Superior temporal gyrus (tissue), 1 donor: ENCODE results near the gene PAK6.

Source experiments
- DNase-seq: peaks from one replicate; pipeline ENCODE4 v3.0.0-alpha.2; 2016; ENCODE audit errors: extremely low spot score

The PAK6 gene

DNA sequence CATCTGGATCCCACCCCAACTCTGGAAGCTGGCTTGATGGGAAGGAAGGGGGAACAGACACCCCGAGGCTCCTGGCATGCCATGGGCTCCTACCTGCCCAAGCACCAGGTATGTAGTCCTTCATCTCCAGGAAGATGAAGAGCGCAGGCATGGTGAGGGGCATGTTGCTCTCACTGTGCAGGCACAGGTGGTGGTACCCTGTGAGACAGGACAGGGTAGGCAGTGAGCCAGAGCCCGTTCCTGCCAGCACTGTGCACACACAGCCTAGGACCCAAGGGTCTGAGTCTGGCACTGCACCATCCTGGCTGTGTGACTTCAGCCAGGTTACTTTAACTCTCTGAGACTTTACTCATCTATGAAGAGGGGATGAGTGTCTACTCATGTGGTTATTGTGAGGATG lies 53.4 kb downstream of the PAK6 start:
- no peak for DNase-seq

DNA sequence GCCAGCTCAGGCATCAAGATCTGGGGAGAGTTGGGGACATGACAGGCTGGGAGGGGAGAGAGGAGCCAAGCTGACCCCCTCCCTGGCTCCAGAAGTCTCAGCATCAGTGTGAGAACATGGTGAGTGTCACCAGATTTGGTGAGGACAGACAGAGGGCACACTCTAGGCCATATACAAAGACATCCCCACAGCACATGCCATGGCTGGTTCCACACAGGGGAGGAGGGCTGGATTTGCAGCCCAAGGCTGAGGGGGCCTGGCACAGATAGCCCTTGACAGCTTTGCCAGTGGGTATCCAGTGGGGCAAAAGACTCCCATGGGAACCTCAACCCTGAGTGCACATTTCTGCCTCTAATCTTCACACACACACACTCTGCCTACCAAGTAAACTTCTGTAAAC lies 54.1 kb downstream of the PAK6 start:
- no peak for DNase-seq

DNA sequence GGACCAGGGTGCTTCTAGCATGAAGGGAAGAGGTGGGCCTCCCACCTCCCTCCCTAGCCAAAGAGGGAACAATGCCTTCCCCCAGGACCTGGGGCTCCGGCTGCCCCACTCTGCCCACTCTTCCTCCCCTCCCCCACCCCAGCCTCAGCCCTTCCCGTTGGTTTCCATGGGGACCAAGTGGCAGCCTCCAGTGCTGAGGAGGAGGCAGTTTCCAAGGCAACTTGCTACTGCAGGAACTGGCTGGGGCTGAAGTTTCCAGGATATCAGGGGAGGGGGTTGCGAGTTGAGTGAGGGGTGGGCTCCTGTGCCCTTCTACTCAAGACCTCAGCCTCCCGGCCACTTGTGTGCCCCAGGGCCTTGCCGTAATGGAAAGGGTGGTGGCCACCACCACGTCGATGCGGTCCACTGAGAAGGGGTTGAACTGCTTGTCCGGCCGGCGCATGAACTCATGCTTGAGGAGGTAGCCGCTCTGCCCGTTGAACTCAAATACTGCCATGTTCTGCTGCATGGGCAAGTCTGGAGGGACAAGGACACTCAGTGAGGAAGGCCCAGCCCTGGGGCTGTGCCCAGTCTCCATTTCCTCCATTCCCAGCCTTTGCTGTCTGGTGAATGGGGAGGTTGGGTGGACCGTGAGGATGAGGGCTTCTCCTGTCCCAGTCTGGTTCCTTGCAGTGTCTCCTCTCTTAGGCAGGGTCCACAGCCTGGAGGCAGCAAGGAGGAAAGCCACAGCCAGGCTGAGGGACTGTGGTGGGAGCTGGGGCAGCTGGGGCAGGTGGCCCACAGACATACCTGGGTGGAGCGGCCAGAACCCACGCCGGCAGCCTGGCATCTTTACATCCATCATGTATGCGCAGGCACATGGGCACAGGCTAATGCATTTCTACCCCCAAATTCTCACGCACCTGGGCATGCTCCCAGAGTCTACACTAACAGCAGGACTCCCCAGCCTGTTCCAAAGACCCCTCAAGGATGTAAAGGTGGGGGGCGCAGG lies 55.3 kb downstream of the PAK6 start:
- DNase-seq: no peak

DNA sequence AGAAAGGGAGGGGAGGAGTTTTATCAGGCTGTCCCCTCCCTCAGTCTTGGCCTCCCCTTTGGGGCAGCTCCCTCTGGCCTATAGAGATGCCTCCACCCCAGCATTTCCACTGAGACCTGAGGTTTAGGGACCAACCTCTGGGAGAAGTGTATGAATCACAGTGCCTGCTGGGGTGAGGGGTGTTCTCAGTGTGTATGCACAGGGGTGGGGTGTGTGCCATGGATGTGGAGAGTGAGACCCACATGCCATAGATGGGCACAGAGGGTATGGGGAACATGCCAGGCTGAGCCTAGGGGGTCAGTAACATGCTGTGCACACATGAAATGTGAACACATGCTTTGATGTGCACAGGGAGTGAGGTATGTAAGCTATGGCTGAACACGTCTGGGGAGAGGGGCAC lies 56.4 kb downstream of the PAK6 start:
- DNase-seq: no peak

DNA sequence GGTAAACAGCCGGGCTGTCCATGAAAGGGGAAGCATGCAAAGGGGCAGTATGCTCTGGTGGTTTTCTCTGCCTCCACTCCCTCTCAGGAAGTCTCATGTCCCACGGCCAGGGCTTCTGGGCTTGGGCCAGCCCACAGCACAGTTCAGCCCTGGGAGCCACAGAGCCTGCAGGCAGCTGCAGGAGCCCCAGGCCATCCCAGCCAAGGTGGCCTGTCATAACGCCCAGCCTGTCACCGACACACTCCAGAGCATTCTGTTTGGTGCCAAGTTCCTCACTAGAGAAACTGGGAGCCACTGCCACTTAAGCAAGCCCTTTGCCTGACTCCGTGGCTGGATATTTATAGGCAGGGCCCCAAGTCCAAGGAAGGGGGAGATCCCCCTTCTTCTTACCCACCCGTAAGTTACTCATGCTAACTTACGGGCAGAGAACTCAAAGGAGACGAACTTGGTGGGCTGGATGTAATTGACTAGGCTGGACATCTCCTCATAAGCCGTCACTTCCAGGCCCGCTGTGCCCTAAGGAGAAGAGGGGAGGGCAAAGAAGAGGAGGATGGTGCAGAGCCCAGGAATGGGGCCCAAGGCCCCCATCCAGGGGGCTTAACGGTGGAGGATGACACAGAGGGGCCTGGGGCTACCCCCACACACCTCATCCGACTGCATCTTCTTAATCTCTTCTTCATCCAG lies 57.2 kb downstream of the PAK6 start:
- no peak for DNase-seq

DNA sequence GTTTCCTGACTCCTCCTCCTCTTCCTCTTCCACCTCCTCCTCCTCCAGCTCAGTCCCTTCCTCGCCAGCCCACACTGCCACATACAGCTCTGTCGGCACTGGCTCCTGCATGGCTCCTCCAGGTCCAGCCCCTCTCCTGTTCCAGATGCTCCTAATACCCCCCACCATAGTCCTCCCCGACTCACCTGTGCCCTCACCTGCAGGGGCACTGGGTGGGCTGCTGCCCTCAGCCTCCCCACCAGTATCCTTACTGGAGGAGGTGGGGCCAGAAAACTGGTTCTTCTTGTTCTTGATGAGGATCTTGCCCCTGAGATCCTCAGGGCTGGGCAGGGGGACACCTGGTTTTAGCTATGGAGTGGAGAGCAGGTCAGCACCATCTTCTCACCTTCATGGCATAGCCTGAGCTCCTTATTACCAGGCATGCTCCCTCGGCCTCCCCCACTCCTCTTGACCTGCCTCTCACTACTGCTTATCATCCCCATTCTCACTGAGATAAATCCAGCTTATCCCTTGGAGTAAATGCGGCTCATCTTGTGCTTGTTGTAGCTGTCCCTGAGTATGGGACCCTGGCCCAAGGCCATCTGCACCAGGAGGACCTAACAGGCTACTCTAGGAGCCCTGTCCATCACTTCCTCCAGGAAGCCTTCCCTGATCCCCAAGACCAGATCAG lies 57.8 kb downstream of the PAK6 start:
- DNase-seq: no peak

DNA sequence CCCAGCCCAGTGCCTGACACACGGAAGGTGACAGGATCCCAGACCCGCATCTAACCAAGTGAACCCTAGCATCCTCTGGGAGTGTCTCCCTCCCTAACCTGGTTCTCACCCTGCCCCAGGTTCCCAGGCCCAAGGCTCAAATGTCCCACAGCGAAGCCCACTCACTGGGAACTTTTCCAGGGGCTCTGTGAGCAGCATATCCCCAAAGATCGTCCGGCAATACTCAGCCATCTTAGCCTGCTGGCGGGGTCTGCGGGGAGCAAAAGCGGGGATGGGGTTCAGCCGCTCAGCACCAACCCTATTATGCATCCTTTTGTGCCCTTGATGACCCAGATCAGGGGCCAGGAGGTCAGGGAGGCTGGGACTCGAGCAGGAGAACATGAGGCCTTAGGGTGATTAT lies 58.5 kb downstream of the PAK6 start:
- no peak for DNase-seq

DNA sequence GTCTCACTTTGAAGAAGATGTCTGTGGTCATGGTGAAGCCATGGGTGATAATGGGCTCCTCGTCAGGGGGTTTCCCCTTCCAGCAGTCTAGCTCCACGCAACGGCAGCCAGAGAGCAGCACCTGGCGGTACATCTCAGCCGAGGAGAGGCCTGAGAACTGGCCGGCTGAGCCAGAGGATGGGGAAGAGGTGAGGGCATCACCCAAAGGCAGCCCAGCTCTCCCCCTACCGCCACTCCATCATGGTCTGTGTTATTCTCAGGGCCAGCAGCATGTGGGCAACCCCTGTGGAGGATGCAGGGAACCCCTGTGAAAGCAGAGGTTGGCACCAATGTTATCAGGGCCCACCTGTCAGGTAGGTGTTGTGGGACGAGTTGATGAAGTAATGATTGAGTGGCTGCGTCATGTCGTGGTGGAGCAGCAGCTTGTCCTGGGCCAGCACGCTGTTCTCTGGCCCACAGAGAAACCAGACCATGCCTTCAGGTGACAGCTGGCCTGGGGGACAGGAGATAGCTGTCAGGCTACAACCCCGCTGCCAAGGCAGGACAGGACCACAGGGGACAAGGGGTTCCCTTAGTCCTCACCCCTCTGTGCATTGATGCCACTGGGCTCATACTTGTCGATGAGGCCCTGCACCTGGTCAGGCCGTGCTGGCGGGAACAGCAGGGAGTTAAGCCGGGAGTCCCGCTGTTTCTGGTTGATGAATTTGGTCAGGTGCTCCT lies 59.5 kb downstream of the PAK6 start:
- no peak for DNase-seq

DNA sequence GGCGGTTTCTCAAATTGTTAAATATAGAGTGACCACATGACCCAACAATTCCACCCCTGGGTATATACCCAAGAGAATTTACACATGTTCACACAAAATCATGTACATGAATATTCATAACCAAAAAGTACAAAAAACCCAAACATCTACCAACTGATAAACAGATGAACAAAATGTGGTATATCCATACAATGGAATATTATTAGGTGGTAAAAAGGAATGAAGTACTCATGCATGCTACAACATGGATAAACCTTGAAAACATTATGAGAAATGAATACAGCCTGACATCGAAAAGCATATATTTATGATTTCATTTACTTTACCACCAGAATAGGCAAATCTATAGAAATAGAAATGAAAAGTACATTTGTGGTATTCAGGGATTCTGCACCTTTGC lies 61.5 kb downstream of the PAK6 start:
- no peak for DNase-seq

DNA sequence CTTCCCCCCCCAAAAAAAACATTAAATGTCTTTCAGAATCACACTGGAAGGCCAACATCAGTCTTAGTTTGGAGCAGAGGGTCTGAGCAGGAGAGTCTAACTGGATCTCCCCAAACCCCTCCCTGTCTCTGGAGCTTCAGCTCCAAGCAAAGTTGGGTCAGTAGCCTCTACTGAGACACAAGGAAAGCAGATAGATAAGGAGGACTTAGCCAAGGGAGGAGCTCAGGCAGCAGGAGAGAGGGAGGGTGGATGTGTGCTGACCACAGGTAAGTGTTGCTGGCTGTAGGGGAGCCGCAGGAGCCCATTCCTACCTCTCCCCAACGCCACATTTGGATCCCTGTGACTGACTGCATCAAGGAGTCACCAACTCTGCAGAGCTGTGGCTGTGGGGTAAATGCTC lies 61.9 kb downstream of the PAK6 start:
- DNase-seq: no peak

DNA sequence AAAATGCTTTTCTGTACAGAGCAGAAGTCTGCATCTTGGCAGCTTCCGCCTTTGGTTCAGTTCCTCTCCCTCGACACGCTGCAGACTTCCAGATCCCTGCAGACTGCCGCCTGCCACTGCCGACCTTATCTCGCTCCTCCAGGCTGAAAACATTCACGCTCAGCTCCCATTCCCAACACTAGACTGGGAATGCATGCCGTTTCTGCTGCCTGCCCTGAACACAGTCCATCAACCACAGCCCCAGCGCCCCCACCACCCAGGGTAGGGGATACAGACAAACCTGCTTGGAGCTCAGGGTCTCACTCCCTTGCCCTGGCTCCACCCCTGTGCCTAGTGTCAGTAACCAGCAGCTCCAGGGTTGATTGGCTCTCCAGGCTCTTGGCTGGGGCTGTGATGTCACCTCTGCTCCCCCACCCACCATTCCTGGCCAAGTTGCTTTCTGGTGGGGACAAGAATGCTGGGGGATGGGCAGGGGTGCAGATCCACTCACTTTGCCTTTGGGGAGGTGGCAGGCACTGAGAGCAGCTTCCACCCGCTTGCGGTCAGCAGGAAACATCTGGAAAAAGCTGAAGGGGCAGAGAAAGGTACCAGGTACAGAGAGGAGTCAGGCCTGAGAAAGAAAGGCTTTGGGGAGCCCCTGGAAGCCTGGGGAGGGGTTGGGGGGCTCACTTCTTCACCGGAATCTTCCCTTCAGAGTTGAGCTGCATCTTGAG lies 62.8 kb downstream of the PAK6 start:
- no peak for DNase-seq

DNA sequence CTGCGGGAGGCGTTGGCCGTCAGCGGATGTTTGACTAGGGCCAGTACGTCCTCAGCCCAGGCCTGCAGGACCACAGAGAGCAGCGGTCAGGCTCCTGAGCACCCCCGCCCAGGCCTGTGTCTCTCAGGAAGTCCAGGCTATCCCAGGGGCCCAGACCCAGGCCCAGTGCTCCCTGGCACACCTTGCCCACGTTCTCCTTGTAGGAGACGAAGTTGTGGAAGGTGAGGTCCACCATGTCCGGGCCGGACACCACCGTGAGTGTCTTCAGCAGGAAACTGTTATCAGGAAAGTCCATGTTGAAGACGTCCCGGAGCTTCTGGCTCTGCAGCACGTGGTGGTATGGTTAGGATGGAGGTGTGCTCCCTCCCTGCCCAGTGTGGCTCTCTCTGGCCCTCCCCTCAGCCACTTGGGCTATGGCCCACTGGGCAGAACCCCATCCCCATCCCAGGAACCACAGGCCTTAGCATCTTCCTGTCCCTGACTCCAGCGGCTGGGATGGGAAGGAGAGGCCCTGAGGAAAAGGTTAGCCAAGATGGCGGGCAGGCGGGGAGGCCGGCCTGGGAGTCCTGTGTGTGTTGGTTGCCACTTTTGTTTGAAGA lies 63.5 kb downstream of the PAK6 start:
- DNase-seq: no peak

DNA sequence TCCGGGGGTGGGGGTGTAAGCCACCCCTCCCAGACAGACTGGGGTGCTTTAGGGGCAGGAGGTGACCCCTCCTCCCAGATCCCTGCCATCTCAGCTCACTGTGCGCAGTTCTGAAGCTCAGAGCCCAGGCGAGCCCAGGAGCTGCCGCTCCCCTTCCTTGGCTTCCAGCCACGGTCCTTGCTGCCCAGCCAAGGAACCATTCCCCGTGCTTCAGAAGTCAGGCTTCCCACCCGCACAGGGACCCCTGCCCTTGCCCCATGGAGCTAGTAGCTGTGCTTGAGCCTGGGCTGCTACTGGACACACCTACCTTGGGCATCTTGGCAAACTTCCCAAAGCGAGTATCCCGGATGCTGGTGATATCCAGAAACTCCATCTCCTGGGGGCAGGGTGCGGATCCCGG lies 64.1 kb downstream of the PAK6 start:
- no peak for DNase-seq

DNA sequence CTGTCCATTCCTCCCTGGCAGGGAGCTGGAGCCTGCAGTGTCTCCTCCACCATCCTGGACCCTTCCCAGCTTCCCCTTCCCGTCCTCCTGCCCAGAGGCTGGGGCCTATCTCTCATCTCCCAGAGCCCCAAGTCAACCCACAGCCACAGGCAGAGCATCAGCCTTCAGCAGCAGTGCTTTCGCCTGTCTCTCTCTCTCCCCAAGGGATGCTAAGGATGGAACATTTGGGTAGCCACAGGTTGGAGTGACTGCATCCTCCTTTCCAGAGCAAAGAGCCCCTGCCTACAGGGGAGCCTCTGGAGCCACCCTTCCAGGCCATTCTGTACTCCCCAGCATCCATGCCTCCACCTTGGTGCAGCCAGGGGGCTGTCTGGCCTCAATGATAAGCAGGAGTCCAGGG lies 64.7 kb downstream of the PAK6 start:
- DNase-seq: no peak

DNA sequence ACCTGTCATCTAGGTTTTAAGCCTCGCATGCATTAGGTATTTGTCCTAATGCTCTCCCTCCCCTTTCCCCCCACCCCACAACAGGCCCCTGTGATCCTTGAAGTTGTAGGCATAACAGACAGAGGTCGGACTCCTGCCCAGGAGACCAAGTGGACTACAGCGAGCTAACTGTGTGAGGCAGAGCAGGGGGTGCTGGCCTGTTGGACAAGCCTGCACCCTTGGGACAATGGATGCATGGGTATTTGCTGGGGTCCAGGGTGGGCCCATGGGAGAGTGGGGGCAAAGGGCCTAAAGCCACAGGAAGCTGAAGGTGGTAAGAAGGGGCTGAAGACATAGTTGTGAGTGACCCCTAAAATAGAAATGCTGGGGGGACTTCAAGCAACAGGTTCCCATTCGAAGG lies 66.4 kb downstream of the PAK6 start:
- DNase-seq: no peak

DNA sequence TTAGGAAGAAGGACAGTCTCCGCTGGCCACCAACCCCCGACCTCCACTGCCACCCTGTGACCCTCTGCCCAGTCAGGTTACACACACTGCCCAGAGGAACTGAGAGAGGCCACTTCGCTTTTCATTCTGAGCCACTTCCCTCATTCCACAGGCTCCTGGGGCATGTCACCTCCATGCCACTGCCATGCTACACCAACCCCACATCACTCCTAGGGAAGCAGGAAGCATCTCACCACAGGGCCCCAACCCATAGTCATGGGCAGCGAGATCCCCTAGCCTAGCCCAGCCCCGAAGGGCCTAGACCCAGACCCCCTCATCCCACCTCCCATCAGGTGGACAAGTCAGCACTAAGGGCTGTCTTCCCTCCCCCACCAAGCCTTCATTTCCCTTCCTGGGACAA lies 67.5 kb downstream of the PAK6 start:
- no peak for DNase-seq

DNA sequence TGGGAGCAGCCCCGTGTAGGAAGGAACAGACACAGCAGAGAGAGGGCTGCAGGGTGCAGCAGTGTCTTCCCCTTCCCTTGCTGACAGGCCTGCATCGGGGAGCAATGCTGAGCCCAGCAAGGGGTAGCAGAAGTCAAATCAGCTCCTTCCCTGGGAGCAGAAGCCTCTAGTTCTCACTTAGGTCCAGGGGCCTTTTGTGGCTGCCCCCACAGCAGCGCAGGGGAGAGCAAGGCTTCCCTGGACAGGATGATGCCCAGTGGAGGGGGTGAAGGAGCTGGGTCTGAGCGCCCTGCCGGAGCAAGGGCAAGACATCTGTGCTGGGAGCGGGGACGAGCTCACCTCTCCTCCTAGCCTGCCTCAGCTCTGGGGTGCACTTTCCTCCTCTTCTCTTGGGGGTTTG lies 68.0 kb downstream of the PAK6 start:
- DNase-seq: no peak

DNA sequence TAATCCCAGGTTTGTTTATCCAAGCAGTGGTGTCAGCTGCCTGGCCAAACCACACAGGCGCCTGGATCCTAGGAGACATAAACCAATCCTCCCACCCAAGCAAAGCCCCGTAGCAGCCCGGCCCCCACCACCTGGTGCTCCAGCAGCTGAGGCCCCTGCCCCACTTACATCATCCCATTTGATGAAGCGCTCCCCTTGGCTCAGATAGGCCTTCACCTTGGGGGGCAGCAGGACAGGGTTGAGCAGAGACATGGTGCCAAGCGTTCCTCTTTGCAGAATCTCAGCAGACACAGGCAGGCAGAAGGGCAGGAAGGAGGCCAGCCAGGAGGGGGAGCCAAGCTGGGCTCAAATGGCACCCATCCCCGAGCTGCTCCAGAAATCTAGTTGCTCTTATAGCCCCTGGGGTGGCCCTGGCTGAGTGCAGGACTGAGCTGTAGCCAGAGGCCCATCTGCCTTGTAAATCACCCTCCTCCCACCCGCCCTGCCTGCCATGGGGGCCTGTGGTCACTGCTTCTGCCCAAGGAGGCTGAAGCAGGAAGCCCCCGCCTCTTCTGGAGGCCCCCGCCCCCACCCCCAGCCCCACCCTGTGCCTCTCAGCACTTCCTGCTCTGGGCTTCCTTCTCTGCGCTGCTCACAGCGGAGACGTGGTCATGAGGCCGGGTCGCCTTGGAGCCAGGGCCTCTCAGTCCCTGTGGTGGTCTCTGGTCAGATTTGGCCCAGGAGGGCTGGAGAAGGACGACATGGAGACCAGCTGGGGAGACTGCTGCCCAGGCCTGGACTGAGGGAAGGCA lies 68.8 kb downstream of the PAK6 start, which contains the start of gene PLCB2:
PLCB2 (minus strand) TSS at position 515 of the 791 bp plus-strand sequence; CDS start at position 252, 263 bp downstream.
- DNase-seq: no peak

DNA sequence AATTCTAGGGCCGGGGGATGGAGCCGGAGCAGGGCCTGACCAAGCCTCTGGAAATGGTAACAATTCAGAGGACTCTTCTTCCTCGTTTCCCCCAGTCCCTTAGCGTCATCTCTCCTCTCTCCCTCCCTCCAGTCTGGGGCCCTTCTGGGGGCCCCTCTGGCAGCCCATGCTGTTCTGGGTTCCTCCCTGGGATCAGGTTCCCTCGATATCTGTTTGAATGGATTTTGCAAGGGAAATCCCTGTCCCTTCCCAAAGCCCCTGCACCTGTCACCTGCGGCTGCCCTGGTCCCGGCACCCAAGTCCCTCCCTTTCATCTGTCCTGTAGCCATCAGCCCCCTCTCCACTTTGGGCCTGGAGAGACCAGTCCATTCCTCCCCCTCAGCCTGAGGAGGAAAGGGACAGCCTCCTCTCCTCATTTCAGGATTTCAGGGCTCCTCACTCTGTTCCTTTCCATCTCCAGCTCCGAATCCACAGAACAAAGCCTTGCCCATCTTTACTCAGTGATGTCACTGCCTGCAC lies 70.5 kb downstream of the PAK6 start:
- no peak for DNase-seq
